AML-193 (cell line): ENCODE measurements around the gene PDE6H.

Experiments used
- DNase-seq, 2 experiments: peaks; one replicate each; lab custom pipeline; 2025; lab: John Stamatoyannopoulos, UW

PDE6H gene

GRCh38 chr12:14972816-14973215 is at the start of gene PDE6H:
Gene PDE6H, plus strand, starts transcription at chr12:14973042. Its CDS starts 4,971 bp downstream, at chr12:14978013.
- no peak for DNase-seq

DNA sequence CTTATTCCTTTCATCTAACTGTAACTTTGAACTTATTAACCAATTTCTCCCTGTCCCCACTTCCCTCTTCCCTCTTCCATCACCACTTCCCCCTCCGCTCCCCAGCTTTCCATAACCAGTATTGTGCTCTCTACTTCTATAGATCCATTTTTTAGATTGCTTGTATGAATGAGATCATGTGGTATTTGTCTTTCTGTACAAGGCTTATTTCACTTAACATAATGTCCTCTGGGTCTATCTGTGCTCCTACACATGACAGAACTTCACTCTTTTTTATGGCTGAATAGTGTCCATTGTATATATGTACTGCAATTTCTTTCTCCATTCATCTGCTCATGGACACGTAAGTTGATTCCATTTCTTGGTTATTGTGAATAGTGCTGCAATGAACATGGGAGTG is 48.9 kb upstream of the PDE6H start:
- no peak for DNase-seq

DNA sequence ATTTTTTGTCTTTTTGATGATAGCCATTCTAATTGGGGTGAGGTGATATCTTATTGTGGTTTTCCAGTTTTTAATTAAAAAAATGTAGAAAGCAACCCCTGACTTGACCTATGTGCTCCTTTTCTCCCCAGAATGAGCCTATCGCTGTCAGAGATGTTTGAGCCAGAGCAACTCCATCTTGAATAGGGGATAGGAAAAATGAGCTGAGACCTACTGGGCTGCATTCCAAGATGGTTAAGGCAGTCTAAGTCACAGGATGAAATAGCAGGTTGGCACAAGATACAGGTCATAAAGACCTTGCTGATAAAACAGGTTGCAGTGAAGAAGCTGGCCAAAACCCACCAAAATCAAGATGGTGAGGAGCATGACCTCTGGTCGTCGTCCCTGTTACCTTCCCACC is 48.3 kb upstream of the PDE6H start:
- no peak for DNase-seq

DNA sequence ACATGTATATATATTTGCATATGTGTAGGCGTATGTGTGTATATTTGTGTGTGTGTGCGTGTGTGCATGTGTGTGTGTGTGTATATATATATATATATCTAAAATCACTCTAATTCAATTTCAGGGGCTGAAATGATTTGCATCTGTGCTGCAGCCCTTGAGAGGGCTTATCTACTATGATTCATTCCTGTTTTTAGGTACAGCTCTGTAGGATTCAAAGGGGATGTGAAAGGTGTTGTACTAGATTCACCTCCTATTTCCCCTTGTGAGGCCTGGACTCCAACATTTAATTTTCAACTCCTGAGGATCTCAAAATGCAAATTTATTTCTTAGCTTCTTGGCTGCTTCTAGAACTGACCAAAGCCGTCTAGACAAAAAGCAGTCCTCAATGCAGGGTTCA is 45.6 kb upstream of the PDE6H start:
- no peak for DNase-seq

DNA sequence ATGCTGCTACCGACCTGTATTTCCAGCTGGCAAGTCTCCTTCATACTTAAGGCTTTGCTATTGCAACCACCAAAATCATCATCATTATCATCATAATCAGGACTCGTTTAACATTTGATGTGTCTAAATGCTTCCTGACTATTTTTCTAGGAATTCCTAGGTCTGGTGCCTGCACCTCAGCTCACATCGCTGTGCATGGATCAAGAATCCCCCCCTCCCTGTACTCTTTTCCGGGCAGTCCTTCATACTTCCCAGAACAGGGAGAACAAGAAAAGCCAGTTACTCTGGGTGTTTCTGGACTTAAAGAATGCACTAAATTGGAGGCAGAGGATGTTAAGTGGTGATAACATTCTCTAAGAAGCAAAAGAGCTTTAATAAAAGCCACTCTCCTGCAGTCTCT is 43.9 kb upstream of the PDE6H start:
- no peak for DNase-seq

GRCh38 chr12:14930299-14930698 is 42.5 kb upstream of the PDE6H start:
- no peak for DNase-seq

GRCh38 chr12:14931359-14931758 is 41.5 kb upstream of the PDE6H start:
- DNase-seq, result no peak

DNA sequence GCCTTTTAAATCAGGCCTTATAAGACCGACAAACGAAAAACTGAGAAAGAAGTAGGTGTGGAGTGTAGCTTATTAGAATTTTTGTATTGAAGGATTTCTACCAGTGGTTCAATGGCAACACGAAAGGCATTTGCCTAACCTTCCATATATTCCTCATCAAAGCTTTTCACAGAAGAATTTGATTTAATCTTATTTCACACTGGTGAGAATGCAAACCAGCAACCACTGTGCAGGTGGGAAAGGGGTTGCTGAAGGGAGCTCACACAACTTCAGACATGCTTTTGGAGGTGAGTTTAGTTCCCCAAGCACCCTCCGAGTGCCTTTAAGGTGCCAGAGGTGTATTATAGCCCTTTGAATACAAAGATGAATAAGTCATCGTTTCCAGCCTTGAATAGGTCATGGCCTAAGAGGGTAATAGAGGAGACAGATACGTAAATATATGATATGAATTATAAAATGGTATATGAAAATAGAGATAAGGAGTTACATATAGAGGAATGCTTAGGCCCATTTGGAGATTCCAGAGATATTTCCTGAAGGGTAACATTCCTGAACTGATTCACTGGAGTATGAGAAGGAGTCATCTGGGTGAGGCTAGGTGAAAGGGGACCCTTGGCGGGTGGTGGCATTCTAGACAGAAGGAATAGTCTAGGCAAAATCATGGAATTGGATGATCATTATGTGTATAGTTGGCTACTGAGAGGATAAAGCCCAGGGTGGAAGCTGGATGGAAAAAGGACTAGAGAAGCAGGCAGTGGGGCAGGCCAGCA is 40.9 kb upstream of the PDE6H start:
- DNase-seq, result no peak

DNA sequence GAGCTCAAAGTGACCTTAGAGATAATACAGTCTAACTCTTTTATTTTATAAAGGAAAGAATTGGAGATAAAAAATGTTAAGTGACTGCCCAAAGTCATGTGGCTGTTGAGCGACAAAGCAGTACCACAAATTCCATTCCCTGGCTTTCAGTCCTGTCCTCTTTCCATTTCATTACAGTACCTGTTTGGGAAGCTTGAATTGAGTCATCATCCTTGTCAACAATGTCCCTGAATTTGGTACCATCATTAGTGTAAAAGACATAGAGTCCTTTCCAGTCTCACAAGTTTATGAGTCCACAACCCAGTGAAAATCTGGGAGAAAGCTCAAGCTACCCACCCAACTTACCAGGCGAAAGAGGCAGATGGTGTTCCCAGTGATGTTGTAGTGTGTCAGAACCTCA is 38.3 kb upstream of the PDE6H start:
- no peak for DNase-seq

DNA sequence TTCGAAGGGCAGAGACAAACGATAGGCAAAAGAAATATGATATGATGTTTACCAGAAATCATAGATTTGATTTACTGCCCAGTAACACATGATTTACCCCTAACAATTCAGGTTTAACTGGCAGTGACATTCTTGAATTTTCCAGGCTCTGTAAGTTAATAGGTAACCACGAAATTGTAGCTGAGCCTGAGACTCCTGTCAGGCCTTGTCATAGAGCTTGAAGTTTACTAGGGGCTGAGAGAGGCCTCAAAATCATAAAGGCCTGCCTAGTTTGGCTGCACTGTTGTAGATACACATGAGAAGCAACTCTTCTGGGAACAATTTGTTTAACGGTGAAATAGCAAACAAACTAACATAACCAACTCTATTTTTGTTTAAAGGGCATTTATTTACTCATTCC is 37.8 kb upstream of the PDE6H start:
- DNase-seq, result no peak

DNA sequence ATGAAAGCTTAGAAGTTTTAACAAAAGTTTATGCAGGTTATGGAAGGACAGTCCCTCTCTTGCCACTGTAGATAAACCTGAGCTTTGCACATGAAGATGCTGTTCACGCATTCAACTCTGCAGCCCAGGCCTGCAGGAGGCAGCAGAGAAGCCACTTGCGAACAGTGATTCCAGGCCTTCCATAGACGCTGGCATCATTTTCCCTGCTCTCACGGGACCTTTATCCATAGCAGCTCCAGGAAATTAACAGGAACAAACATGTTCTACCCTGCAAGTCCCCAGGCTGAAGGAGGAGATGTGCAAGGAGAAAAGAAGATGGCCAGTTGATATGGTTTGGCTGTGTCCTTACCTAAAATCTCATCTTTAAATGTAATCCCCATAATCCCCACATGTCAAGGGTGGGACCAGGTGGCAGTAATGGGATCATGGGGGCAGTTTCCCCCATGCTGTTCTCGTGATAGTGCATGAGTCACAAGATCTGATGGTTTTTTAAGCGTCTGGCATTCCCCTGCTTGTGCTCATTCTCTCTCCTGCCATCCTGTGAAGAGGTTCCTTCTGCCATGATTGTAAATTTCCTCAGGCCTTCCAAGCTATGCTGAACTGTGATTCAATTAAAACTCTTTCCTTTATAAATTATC is 36.5 kb upstream of the PDE6H start:
- DNase-seq, result peak in 1 of 2 experiments; percentile 9

DNA sequence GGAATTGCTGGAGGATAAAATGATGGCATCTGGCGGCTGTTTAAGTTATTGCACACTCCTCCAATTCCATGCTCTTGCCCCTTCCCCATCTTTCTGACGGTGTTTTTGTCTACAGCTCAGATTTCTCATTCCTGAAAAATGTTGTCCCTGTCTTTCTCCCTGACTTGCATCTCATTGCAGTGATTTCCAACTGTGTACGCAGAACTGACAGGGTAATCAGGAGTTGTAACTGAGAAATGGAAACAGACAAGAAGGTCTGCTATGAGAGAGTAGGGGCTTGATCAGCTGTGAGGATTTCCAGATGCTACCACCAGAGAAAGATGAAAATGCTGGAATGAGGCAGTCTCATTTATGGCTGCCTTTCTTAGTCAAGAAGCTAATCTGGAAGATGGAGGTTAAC is 35.8 kb upstream of the PDE6H start:
- DNase-seq, result no peak

GRCh38 chr12:14937689-14938088 is 35.2 kb upstream of the PDE6H start:
- DNase-seq, result peak; percentile 27 to 39

DNA sequence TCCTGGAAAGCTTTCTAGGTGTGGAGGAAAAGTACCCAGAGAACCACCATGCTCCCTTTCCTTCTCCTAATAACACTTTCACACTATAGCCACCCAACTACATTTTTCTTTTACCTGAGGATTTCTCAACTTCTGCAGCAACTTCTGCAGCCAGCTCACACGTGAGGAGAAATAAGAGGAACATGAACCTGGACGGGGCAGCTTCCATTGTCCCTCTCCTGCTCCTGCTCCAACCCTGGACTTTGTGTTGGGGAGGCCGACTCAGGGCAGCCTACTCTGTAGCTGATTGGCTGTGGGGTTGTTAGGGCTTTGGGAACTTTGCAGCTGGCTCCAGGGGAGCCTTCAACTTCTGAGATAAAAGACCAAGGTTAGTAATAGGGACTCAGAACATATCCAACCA is 34.5 kb upstream of the PDE6H start, which contains the start of gene ERP27:
Gene ERP27, minus strand, starts transcription at position 237 of the 400 bp plus-strand sequence. Its CDS starts 29 bp downstream, at position 208.
- DNase-seq, result no peak

GRCh38 chr12:14941369-14941768 is 31.5 kb upstream of the PDE6H start:
- no peak for DNase-seq

DNA sequence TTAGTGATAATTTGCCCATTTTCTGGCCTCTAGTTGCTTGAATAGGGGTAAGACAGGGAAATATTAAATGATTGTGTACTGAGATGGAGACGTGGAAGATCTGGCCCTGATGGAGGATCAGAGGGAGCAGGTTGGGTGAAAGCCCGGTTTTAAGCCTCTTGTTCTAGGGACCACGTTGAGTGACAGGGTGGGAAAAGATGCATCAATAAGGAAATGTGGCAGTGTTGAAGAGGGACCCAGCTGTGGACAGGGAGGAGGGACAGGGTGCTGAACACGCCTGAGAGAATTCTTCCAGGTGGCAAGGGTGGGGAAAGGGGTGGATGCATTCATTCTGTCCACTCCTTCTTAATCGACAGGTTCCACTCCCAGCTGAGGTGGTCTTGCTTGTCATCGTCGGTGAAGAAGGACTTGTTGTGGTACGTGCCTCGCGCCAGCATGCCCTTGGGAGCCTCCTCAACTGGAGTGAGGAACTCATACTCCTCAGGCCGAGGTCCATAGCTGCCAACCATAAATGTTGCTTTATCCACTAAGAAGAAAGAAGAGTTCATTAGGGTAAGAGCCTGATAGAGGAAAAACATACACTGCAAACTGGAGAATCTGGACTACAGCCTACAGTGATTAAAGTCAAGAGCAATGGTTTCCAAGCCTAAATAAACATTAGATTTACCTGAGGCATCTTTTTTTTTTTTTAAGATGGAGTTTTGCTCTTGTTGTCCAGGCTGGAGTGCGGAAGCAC is 30.5 kb upstream of the PDE6H start:
- no peak for DNase-seq

- DNase-seq, result no peak
Measured at GRCh38 chr12:14946162-14946561, 26.7 kb upstream of the PDE6H start.

- DNase-seq, result no peak
Measured at GRCh38 chr12:14946861-14947260, 26.0 kb upstream of the PDE6H start.

DNA sequence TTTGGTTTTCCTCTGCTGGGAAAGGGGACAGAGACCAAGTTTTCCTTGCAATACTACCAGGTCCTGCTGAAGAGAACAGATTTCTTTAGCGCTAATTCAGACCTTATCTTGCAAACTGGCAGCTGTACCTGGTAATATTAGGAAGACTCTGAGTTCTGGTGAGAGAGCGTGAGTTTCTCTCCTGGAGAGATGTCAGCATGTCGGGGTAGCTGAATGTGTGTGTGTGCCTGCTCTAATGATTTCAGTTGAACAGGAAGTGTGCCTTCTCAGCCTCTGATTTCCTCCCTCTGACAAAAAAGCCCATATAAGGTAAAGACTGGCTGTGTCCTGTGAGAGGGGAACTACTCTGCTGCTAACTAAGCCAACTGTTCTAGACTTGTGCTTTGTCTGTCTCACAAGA is 24.2 kb upstream of the PDE6H start:
- peak; percentile 92 to 96 for DNase-seq

DNA sequence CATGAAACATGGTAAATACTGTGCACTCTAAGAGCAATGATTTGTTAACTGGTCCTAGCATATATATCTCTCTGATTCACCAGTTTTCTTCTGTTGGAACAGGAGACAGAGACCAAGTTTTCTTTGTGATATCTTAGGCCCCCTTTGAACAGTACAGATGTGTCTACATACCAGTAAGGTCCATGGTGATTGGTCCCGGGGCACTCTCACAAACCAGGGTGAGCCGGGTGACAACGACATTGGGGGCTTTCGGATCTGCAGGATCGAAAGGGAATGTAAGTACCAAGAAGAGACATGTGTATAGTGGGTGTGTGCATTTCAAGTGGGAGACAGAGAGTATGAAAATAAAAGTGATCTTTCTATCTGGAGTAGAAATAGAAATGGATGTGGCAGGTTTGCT is 23.2 kb upstream of the PDE6H start:
- DNase-seq, result no peak

GRCh38 chr12:14950421-14950820 is 22.4 kb upstream of the PDE6H start:
- DNase-seq, result no peak

DNA sequence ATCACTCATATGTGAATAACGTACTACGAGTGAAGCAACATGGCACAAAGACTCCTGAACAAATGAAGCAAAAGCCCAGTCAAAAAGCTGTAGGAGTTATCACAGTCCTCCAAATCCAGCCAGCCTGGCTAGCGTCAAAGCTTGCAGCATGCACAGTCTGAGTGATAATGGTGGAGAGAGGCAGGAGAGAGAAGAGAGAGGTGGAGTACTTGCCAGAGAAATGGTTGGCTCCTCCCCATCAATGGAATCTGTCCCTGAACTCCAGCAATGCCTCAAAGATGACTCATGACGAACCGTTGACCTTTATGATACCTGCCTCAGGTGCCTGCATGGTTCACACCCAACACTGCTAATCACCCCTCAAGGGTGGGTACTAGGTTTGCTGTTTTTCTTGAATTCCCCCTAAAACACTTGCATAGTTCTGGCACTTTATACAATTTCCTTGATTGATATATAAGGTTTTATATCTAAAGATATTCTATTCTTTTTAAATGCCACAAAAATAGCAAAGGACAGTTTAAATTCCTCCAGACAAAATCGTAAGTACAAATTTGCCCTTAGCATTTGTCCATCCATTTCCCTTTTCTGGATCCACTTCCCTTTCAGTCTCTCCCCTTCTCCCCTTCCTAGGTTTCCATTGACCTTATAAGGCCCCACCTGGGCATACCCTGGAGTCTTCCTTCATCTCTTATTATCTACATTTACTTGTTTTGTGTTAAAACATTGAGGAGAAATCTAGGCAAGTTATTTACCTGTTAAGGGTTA is 21.7 kb upstream of the PDE6H start:
- DNase-seq, result no peak
